Subcutaneous adipose tissue (tissue), 4 donors: ENCODE results near the gene SCUBE3. TPM values are rescaled to one million over a fixed set of nuclear protein-coding genes. Genes with fewer than 3 reads are reported as not detected.

Experiments used
- CTCF ChIP-seq: fragments of 450-650 bp; IDR thresholded peaks from one replicate; pipeline ENCODE4 v1.5.1; 2016; ENCODE audit warnings: low read depth, mild to moderate bottlenecking, control low read depth, antibody characterized with exemption, moderate library complexity
- total RNA-seq, 4 donors: library from RNA; depleted of rRNA; stranded (reverse); fragments of >200 nt; gene quantifications; one replicate each; pipeline ENCODE4 v1.1.0, GENCODE V29; 2016

Gene SCUBE3
- total RNA-seq, 4 donors from 2014 or later, result 0.19 to 0.34 (median 0.22) TPM; not detected in 1

DNA sequence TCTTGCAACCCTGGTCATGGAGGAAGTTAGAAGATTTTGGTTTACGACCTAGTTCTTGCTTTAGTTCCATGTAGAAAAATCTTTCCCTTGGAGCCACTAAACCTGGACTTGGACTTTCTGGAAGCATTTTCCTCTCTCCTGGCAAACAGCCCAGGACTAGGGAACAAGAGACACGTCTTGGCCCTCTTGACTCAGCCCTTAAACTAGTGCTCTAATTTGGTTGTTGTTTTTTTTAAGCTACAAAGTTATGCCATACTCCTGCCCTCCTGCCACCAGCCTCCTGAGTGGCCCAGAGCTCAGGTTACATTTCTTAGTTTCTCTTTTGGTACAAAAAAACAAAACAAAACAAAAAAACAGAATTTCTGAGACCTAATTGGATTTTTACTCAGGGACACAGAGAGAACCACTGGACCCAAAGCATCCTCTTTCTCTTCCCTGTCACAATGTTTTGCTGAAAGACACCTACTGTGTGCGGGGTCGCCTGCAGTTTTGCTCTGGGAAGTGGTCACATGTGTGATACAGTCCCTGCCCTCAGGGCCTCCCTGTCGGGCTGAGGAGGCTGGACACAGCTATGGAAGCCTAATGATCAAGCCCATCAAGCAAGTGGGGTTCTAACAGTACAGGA is 32.3 kb upstream of the SCUBE3 start:
- TF ChIP-seq CTCF, result no peak

- no peak for TF ChIP-seq CTCF
These were observed 31.7 kb upstream of the SCUBE3 start for GRCh38 chr6:35181933-35182612.

GRCh38 chr6:35183281-35183680 is 30.5 kb upstream of the SCUBE3 start:
- TF ChIP-seq CTCF, result no peak

GRCh38 chr6:35183935-35184334 is 29.8 kb upstream of the SCUBE3 start:
- TF ChIP-seq CTCF, result no peak

- no peak for TF ChIP-seq CTCF
These were observed 29.0 kb upstream of the SCUBE3 start for GRCh38 chr6:35184580-35185301.

- no peak for TF ChIP-seq CTCF
These were observed 28.5 kb upstream of the SCUBE3 start for GRCh38 chr6:35185302-35185681.

DNA sequence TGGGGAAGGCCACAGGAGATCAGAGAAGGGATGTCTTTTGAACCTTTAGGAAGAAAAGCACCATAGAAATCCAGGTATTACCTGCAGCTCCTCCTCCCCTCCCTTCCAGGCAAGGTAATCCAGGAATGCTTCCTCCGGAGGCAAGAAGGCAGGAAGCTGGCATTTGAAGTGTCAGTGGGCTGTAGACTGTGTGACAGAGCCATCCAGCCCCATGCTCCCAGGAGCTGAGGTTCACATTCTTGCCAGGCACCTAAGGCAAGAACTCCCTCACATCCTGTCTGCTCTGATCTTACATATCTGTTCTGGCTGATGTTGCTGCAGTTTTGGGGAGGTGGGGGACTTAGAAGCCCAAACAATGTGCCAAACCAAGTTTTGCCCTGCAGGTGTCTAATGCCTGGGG is 27.8 kb upstream of the SCUBE3 start:
- no peak for TF ChIP-seq CTCF
